OCI-M2 (cell line): ENCODE measurements around the gene PREX1.
"Not testable (repeated sequence)": the region's sequence is repeated elsewhere in the genome, so short reads cannot be mapped to it uniquely, and the experiment has no call there.

Experiments
- DNase-seq: peaks from one replicate; lab custom pipeline; 2025; ENCODE audit not compliant: unreplicated experiment; lab: John Stamatoyannopoulos, UW

Gene PREX1

DNA sequence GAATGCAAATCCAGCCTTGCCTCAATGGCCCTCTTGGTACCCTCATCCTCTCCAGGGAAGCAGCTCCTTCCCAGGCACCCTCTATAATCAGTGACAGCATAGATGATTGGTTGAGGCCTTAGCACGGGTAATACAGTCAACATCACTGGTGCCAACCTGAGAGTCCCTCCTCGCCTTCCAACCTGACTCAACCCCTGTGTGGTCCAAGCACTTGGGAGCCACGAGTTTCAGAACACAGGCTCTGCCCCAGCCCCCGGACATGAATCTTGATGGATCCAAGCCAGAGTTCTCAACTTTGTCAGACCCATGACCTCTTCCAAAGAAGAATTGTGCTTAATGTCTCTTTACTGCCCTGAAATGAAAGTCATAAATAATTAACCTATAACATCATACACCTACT is 213.9 kb downstream of the PREX1 start:
- DNase-seq = no peak

- no peak for DNase-seq
Measured at GRCh38 chr20:48612335-48612734, 215.5 kb downstream of the PREX1 start.

GRCh38 chr20:48610996-48611395 is 216.8 kb downstream of the PREX1 start:
- no peak for DNase-seq

DNA sequence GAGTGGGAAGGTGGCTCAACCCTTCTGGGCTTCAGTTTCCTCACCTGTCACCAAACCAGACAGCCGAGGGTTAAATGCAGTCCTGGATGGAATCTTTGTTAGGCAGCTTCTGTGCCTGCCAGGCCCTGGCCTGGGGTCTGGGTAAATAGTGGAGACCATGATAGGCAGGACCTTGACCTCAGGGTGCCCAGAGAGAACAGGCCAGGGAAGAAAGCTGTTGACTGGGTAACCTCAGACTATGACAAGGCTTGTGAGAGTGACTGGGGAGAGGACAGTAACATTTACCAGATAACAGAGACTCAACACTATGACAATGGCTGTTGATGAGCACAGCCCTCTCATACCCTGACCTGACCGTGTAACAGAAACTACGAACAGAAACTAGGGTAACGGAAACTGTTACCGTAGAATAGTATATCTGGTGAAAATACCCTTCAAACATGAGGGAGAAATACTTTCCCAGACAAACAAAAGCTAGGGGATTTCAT is 218.3 kb downstream of the PREX1 start:
- no peak for DNase-seq

- DNase-seq = no peak
Measured at GRCh38 chr20:48608756-48609155, 219.0 kb downstream of the PREX1 start.

GRCh38 chr20:48607544-48607865 is 220.3 kb downstream of the PREX1 start:
- no peak for DNase-seq

DNA sequence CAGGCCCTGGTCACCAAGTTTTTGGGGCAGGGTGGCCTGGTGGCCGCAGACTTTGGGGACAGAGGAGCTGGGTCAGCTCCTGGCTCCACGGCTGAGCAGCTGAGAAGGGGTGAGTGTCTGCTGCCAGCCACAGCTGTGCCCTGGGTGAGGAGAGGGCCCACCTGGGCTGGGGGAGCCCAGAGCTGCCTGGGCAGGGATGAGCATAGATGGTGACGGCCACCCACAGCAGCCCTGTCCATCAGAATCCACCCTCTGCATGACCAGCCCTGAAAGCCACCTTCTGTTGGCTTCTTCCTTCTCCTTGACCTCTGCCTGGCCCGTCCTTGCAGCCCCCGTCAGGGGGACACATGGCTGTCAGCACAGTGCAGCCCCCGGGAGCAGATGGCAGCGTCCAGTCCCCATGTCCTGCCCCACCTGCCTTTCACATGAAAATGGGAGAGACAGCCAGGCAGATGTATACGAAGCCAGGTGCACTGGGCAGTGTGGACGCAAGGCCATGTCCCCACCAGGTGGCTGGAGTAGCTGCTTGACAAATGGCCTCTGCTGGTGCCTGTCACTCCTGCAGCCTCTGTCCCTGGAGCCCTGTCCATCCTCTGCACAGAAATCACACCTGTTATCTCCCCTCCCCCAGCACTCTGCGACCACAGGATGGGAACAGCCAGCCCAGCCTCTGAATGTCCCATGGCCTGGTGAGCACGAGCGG is 220.8 kb downstream of the PREX1 start:
- no peak for DNase-seq

GRCh38 chr20:48606172-48606840 is 221.5 kb downstream of the PREX1 start:
- DNase-seq = no peak

DNA sequence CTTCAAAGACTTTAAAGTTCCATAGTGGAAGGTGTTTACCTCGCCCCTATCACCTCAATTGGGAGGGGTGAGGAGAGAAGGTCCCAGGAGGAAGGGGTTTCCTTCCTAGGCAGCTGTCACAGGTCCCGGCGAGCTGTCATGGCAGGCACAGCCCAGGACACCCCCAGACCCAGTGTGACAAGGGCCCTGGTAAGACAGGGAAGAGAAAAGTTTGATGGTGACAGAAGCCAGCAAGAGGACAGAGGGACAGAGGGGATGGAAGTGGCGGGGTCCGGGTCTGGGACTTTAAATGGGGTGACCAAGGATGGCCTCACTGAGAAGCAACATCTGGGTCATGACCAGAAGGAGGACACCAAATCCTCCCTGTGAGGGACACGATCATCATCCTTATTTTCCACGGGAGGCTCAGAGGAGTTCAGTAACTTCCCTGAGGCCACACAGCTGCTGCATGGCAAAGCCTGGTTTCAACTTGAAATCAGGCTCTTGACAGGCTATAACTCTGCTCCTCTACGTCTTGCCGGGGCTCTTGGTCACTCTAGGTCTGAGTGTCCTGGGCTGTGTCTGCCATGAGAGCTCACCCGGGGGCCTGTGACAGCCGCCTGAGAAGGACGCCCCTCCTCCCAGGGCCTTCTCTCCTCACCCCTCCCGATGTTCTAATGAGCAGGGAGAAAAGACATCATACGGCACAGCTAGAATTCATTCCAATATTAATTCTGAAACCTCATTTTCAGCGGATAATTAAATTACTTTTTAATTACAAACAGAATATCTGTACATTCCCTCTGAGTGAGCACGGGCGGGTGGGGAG is 222.2 kb downstream of the PREX1 start:
- DNase-seq = no peak

- DNase-seq = no peak
Measured at GRCh38 chr20:48604936-48605335, 222.9 kb downstream of the PREX1 start.

DNA sequence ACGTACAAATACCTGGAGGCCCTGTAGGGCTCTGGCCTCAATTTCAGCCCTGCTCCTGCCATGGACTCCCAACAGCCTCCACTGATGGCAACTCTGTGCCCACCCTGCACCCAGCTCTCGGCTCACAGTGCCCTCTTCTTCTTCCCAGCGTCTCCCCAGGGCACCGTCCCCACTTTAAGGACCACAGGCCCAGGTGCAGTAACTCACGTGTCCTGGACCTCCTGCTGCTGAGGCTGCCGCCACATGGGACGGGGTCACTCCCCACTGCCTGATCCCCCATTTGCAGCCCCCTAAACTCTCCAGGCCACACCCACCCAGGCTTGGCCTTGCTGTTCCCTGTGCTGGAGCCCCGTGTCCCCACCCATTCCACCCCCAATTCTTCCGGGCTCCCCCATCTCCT is 223.4 kb downstream of the PREX1 start:
- DNase-seq = no peak

DNA sequence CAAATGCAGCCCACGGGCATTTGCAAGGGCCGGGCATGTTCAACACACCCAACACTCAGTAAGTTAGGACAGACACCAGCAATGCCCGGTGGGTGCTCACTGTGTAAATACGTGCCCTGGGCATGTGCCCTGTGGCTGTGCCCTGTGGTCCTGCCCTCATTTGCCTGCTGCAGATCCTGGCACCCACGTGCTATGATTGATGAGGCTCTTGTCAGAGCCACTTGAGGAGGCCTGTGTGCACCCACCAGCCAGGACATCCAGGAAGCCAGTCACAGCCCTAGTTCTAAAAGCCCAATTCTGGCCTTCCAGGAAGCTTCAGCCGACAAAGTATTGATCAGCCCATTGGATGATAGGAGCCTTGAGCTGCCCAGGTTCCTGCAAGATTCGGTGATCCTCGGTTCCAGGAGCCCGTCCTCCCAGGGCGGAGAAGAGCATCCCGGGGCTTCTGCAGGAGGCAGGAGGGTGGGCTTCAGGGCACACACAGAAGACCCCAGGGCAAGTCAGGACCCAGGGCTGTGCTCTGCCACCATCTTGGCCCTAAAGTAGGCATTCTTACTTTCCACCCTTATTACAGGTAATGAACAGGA is 223.9 kb downstream of the PREX1 start:
- no peak for DNase-seq

DNA sequence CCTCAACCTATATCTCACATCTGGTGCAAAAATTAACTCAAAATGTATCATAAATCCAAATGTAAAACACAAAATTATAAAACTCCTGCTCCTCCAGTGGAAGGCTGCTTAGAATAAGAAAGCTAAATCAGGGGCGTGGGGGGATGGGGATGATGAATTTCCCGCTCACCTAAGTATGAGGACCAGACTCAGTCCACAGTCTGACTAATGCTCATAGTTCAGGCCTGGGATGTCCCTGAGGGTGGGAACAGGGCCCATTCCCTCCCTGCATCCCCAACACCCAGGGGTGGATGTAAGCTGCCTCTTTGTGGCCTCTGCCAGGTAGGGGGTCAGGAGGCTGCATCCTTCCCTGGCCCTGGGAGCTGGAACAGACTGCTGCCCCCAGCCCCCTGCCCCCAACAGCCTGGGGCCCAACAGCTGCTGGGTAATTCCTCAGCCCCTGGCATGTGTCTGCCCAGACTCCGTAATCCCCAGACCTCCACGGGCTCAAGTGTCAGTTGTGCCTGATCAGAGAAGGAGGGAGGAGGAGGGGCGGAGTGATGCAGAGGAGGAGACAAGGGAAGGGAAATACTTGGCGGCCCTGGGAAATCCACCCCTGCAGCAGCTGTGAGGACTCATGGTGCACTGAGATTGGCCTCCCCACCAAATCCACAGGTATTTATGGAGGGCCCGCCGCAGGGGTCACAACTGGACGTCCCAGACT is 224.5 kb downstream of the PREX1 start:
- DNase-seq = no peak

GRCh38 chr20:48601798-48602197 is 226.0 kb downstream of the PREX1 start:
- no peak for DNase-seq

- DNase-seq = no peak
Measured at GRCh38 chr20:48600470-48600945, 227.3 kb downstream of the PREX1 start.

- no peak for DNase-seq
Measured at GRCh38 chr20:48599748-48600469, 227.9 kb downstream of the PREX1 start.

GRCh38 chr20:48599106-48599747 is 228.6 kb downstream of the PREX1 start:
- DNase-seq = no peak

DNA sequence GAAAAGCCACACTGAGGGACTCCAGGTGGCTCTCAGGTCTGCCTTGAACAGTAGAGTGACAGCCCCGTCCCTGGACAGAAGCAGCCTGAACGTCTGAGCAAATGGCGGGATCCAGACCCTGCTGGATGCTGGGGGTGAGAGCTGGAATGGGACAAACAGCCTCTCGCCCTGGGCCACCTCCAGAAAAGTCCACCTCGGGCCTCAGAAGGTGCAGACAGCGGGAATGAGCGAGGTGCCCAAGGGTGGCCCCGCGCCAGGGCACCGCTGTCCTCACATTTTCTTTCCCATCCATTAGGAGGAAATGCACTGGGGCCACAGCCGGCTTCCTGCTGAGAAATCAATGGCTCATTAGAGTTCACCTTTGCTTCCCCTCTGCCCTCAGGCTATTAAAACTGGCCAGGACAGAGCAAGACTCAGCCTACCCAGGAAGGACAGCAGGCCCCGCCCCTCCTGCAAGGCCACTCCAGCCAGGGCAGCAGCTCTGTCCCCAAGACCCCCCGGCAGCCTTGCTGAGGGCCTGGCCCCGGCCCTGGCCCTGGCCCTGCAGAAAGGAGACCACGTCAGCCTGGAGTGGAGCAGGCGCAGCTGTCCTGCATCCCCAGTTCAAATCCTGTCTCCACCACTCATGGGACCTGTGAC is 229.4 kb downstream of the PREX1 start:
- DNase-seq = not testable (repeated sequence)
